TTC549 (cell line): ENCODE results near the gene PCNX1.
"Not testable (repeated sequence)": the region's sequence is repeated elsewhere in the genome, so short reads cannot be mapped to it uniquely, and the experiment has no call there.

Experiments used
- FAIRE-seq: peaks from 2 replicates; lab custom pipeline; 2012; peaks lifted over from hg19 to GRCh38; lab: Jason Lieb, UNC

Gene PCNX1

DNA sequence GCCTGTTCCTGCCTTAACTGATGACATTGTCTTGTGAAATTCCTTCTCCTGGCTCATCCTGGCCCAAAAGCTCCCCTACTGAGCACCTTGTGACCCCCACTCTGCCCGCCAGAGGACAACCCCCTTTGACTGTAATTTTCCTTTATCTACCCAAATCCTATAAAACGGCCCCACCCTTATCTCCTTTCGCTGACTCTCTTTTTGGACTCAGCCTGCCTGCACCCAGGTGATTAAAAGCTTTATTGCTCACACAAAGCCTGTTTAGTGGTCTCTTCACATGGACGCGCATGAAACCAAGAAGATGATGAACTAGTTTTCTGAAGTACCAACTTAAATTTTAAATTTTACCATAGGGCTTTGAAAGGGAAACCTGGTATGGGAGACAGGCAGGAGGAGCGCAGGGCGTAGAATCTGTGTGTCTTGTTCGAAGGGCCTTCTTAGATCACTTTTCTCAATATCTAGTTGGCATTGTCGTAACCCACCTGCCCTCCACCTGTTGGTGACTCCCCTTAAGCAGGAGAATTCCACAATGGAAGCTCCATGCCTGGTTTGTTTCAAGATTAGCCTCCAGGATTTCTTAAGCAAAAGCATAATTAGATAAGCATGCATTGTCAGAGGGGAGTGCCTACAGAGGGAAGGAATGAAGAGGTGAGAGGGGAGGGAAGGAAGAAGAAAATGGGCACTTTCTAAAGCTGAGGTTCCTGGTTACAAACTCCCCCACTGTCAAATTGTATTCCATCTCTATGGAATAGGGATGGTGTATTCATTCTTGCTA, 222.6 kb downstream of the PCNX1 start:
- not testable (repeated sequence) for FAIRE-seq

DNA sequence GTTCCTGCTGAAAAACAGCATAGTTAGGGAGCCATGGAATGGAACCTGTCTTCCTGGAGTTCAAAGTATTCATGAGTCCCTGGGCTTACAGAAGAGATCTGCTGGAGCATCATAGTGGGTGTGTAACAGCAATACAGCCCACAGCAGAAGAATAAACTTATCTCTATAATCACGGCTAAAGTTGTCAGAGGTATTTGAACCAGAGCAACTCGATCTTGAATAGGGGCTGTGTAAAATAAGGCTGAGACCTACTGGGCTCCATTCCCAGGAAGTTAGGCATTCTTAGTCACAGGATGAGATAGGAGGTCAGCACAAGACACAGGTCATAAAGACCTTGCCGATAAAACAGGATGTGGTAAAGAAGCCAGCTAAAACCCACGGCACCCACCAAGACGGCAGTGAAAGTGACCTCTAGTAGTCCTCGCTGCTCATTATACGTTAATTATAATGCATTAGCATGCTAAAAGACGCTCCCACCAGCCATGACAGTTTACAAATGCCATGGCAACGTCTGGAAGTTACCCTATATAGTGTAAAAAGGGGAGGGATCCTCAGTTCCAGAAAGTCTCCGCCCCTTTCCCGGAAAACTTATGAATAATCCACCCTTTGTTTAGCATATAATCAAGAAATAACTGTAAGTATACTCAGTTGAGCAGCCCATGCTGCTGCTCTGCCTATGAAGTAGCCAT, 223.4 kb downstream of the PCNX1 start:
- FAIRE-seq = no peak

DNA sequence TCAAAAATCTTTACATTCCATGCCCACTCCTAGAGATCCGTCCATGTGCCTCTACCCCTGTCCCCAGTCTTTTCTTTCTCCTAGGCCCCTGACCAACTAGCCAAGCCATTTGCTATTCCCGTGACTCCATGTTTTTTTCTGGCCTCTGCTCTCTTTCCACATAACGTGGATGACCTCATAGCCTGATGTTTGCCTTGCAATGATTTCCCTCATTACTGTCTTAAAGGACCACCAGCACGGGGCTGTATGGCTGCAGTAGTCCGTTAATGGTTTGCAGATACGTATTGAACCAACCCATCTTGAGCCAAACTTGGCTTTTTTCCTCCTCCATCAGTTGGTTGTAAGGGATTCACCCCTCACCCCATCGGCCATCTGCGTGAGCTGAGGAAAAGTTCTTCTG, 226.0 kb downstream of the PCNX1 start:
- no peak for FAIRE-seq

DNA sequence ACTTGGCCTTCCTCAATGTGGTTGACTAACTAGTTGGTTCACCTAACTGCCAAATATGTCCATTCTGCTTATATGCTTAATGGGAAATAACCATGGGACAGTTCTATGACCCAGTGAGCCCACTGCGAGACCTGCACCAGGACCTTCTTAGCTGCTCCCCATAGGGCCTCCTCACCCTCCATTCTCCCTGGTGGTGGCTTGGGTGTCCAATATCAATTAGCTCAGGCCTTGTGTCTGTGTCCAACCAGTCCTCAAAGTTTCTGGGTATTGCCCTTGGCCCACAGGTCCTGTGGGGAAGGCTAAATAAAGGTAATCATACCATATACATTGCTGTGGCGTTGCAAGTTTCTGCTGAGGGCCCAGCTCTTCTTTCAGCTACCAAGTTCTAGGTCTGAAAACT, 228.2 kb downstream of the PCNX1 start:
- no peak for FAIRE-seq

DNA sequence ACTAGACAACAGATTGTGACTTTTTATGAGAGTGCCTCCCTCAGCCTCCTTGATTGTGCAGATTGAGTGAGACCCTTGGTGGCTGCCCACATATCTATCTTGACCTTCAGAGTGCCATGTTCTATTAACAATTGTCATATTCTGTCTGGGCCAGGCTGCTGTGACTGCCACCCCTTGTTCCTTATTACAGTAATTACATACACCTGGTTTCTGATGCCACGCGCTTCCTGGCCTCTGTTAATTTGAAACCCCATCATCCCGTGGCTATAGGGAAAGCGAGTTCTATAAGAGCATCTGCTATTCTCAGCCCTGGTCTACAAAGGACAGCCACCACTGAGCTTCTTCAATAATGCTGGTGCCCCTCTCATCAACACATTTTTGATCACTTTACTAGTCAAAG, 228.7 kb downstream of the PCNX1 start:
- FAIRE-seq = no peak

DNA sequence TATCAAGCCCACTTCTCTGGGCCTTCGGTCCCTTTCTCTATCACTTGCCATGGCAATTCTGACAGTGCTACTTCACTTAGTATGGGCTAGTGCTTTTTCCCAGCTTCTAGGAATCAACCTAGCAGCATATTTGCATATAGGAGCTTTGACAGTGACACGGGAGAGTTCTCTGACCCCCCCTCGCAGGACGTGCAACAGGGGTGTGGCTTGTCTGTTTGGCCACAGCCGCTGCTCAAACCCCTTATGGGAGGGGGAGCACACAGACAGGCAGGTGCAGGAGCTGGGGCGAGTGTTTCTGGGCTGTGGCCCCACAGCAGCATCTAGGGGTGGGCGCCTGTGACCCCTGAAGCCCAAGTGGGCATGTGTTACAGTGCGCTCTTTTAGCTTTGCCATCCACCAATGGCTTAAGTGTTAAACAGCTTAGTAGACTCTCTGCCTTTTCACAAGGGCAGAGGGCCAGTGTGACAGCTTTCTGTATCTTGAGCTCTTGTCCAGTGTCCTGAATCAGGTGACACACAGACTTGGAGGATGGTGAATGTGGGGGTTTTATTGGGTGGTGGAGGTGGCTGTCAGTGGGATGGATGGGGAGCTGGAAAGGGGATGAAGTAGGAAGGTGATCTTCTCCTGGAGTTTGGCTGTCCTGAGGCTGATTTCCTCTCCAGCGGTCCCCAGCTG, 229.3 kb downstream of the PCNX1 start:
- no peak for FAIRE-seq

DNA sequence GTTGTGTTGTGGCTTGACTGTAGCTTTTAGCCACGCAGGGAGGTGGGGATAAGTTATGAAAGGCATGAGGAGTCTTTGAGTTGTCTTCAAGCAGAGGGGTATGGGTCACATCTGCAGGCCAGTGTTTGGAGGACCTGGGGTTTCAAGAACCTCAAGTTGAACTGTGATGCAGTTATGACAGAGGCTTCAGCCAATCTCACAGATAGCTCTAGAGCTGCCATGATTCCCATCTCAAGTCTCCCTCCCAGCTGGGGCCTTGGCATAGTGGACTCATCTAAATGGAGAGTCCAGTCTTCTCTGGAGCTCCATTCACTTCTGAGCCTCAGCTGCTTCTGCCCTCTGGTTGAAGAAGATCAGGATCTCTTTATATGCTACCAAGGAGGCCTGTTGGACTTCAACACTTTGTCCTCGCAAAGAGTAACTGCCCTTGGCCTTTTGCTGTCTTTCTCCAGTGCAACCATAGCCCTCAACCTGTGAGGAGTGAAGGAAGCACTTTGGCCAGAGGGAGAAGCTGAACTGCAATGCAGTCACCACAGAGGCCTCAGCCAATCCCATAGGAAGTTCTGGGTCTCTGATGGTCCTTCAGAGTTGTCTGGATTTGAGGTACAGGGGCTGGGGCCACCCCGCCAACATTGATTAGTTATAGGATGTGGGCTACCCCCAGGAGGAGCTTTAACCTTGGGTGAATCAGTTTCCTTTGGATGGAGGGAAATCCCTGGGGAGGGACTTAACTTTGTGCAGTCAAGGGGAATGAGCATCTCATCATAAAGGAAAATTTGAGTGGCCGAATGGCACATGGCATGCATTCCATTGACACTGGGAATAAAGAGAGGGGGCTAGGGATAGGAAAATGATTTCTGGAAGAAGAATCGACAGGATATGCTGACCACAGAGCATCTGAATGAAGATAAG, 230.5 kb downstream of the PCNX1 start:
- no peak for FAIRE-seq

DNA sequence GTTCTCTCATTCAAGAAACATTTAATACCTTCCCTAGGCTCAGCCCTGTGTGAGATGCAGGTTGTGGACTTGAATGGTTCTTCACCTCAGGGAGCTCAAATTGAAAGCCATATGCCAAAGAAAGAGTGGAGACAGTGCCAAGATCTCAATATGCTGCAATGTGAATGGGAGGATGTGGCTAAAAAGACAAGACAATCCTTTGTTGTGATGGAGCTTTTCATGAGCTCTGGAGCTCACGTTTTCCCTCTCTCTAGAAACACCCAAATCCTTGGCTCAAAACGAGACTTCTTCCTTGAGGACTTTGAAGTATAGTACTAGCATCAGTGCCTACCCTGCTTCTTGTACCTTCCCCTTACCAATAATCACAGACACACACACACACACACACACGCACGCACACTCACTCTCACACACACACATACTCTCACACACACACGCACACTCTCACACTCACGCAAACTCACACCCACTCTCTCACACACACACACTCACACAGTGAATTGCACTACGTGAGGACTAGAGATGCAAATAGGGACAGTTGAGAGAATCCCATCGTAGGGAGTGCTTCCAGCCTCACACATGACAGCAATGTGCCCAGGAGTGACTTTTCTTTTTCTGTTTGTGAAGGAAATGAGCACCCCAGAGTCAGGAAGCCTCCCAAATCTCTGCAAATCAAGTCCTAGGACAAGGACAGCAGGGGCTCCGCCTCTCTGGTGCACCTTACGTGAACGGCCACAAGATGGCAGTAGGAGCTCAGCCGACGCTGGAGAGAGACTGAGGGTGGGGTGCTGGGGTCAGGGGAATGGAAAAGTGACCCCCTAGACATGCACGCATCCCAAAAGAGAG, 231.4 kb downstream of the PCNX1 start:
- FAIRE-seq = no peak

DNA sequence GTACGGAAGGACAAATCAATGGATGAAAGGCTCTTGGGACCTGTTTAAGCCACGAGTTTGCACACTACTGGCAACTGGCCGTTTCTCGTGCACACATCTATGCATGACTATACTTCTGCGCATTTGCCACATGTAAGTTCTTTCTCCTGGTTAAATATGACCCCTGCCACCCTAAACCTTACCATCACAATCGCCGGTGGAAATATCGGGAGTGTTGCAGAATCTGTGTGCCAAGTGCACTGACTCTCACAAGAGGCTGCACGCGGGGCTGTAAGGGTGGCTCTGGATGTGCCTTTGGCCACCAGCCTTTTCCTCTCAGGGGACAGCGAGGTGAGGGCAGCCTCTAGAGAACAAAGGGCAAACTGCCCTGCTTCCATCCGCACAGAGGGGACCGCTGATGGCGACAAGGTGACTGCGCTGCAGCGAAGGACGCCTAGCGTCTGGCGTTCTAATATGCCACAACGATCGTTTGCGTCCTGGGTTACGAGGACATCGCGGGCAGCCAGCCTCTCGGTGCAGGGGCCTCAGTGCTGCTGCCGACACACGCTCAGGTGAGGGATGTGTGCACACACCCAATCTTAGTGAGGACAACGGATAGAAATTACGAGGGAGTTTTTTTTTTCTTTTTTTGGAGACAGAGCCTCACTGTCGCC, 232.2 kb downstream of the PCNX1 start:
- no peak for FAIRE-seq

DNA sequence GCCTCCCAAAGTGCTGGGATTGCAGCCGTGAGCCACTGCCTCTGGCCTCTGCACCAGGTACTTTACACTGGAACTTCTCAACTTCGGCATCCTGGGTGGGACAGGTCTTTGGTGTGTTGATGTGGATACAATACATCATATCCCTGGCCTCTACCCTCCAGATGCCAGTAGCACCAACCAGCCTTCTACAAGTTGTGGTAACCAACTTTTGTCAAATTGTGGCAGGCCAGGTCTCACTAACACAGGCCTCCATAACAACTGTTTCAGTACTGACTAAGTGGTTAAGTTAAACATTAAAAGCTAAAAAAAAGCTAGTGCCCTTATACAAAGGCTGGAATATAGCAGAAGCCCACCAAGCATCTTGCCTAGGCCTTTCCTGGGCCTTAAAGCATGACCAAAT, 232.9 kb downstream of the PCNX1 start:
- FAIRE-seq = no peak

DNA sequence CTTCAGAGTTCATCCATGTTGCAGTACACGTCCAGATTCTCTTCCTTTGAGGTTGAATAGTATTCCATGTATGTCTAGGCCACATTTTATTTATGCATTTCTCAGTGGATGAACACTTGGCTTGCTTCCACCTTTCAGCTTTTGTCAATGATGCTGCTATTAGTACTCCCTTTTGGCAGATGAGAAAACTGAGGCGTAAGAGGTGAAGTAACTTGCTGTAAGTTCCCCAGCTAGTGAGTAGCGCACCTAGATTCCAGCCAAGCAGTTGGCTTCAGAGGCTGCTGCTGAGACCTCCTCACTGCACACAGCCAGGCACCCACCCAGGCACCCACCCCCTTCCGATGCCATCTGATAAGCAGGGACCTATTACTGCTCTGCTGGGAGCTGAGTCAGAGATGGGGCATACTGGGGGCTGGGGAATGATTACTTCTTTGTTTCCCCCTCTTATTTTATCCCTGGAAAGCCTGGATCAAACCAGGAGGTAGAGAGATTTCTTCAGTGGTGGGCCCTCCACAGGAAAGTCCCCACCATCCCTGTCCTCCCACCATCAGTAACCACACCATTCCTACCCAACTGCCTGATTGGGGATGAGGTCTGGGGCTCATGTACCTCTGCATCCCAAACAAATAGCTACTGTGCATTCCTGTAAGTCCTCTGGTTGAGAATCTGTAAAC, 234.6 kb downstream of the PCNX1 start:
- FAIRE-seq = no peak

DNA sequence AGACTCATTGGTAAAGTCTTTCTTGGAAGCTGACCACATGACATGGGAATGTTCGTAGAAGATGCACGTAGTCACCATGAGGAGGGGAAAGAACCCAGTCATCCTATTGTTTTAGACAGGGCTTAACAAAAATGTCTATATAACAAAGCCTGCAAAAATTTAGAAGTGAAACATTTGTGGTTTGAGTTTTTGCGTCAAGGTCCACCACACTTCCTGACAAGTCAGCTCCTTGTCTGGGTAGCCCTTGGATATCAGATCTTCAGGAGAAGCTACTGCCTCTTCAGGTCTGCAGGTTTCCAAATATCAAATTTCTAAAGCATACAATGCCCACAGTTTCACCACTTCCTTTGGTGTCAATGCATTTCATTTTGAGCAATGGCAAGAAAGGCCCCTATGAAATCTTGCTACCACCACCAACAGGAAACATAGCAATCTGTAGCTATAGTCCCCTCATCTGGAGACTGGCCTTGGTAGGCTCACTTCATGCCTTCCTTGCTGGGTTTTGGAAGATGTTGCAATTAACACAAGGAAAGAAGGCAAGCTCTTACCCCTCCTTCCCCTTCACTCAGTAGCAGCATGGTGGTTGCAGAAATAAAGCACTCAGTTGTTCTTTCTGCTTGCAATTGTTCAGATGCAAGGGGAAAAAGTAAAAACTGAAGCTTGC, 235.2 kb downstream of the PCNX1 start:
- FAIRE-seq = no peak

DNA sequence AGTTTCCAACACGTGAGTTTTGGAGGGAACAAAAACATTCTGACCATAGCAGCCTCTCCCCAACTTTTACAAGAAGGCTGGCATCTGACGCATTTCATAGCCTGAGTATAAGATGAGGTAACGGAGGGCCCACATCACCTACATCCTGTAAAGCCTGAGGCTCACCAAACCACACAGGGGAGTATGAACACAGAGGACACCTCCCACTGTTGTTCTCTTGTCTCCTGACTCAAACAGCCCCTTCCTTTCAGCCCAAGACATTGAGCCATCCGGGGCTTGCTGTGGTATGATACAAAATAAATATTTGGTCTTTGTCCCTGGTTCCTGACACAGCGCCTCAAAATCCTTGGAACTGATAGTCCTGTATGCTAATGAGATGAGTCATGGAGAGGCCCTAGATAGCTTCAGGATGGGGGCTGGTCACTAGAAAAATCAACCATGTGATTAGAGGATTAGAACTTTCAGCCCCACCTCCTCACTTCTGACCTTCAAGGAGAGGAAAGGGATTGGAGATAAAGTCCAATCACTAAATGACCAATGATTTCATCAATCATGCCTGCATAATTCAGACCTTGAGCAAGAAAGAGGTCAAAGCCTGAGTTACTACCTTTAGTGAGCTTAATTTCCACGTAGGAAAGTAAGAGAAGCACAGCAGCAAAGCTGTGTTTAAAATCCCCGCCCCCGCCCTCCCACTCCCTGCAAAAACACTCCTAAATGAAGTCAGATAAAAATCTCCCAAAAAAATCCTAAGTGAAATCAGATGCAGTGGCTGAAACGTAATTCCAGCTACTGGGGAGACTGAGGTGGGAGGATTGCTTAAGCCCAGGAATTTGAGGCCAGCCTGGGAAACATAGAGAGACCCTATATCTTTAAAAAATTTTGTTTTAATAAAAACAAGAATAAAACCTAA, 236.4 kb downstream of the PCNX1 start:
- no peak for FAIRE-seq

DNA sequence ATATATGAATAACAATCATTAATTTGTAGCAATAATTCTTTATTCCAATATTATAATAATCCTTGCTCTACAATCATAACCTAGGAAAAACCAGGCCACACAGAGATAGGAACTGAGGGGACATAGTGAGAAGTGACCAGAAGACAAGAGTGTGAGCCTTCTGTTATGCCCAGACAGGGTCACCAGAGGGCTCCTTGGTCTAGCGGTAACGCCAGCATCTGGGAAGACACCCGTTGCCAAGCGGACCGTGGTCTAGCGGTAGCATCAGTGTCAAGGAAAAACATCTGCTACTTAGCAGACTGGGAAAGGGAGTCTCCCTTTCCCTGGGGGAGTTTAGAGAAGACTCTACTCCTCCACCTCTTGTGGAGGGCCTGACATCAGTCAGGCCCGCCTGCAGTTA, 240.1 kb downstream of the PCNX1 start:
- not testable (repeated sequence) for FAIRE-seq

DNA sequence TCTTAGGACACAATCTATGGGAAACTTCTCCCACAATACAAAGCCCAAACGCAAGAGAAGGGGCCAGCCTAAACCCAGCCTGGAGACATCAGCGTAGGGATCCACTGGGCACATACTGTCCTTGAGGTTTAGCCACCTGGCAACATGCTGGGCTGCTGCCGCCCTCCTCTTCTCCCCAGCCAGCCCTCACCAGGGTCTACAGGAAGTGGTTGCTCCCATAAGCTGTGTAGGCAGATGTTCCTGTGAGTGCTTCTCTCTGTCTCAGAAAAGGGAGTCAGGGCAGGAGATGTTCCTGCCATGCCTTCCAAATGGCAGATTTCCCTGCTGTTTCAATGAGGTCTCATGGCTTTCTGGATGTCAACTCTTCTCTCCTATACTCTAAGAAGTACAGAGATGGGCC, 241.4 kb downstream of the PCNX1 start:
- no peak for FAIRE-seq

DNA sequence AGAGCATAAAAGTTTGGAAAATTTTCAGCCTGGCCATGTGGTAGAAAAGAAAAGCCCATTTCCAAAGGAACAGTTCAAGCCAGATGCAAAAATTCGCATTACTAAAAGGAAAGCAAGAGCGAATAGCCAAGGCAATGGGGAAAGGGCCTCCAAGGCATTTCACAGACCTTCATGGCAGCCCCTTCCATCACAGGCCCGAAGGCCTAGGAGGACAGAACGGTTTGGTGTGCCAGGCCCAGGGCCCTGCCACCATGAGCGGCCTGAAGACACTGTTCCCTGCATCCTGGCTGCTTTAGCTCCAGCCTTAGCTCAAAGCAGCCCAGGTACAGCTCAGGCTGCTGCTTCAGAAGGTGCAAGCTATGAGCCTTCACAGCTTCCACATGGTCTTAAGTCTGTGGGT, 243.5 kb downstream of the PCNX1 start:
- no peak for FAIRE-seq

DNA sequence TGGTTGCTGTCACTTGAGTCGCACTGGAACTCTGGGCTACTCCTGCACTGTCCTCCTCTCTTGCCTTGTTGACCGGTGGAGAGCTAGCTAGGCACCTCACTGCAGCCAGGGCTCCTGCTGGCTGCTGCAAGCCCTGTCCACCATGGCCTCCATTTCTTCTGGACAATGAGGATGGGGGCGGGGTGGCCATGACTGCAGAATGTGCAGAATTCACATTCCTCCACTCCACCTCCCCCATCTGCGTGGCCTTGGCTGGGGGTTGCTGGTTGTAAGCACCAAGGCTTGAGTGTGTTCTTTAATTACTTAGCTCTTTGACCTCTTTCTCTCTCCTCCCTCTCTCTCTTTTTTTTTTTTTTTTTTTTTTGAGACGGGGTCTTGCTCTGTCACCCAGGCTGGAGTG, 248.5 kb downstream of the PCNX1 start:
- no peak for FAIRE-seq

DNA sequence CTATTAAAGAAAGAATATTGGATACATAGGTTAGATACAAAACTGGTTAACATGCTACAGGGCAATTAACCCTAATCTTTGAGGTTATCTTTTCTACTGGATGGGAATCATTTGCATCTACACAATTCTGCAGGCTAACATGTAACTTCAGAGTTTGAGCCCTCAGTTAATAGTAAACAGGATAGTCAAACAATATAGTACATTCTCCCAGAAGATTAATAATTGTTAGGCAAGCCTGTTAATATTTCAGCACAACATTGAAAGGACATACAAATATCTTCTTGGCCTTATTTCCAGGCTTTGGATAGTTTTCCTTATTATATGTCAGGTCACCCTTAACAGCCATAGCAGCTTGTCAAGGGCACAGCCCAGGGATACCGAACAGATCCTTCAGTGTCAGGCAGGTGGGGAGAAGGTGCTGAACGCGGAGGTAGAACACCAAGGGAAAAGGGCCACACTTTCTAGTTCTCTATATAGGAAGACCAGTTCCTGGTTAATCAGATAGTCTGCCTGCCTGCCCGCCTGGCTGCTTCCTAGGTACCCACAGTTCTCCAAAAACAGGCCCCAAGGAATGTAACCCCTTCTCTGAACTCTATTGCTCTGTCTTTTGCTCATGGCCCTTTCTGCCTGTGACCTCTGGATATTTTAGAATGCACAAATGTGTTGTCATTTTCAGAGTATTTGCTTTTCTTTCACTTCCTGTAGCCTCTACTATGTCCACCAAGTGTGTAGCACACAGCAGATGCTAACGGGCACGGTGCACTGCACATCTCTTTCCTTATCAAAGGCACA, 256.0 kb downstream of the PCNX1 start:
- FAIRE-seq = no peak
